IMR-90 (cell line): ENCODE measurements around the gene FAM229A. TPM values are rescaled to one million over a fixed set of nuclear protein-coding genes. Genes with fewer than 3 reads are reported as not detected.

Experiments used
- ATAC-seq: fragments of 200-7000 bp; cut with Tn5 transposase; 2 replicates; pipeline ENCODE4 v1.9.1; 2020; ENCODE audit warnings: low read depth, mild to moderate bottlenecking, moderate library complexity
- BruUV-seq: library from RNA; stranded (reverse); fragments of 400-500 nt; replicated peaks from 2 replicates; lab custom pipeline; 2021; lab: Mats Ljungman, UMichigan
- CTCF ChIA-PET: fragments of 300-600 bp; formaldehyde crosslinking; extraction: SDS; loops from one replicate; lab custom pipeline; 2021; ENCODE audit warnings: antibody characterized with exemption; lab: Yijun Ruan, JAX
- POLR2A ChIA-PET: fragments of 300-600 bp; sonication (Branson Sonifier 250); formaldehyde crosslinking; loops from one replicate; lab custom pipeline; 2022; ENCODE audit warnings: antibody characterized with exemption; ENCODE audit not compliant: unreplicated experiment; lab: Charles Lee
- DNase-seq: peaks from one replicate; pipeline ENCODE4 v3.0.0; 2013
- H2AFZ ChIP-seq: replicated peaks from 2 replicates; pipeline ENCODE3; 2013; ENCODE audit warnings: low read length, mild to moderate bottlenecking; ENCODE audit not compliant: poor library complexity
- H2AK5ac ChIP-seq: 2 replicates; pipeline ENCODE4 v1.6.1; 2013; ENCODE audit warnings: low read depth, low read length, inconsistent platforms
- H2AK9ac ChIP-seq: replicated peaks from 2 replicates; pipeline ENCODE3; 2013; ENCODE audit warnings: mild to moderate bottlenecking, low read depth, low read length, moderate library complexity; ENCODE audit not compliant: poor library complexity
- H2BK120ac ChIP-seq: 2 replicates; pipeline ENCODE4 v1.6.1; 2013; ENCODE audit warnings: low read depth, low read length, inconsistent platforms
- H2BK15ac ChIP-seq: 3 replicates; pipeline ENCODE4 v1.6.1; 2013; ENCODE audit warnings: low read depth, low read length, inconsistent platforms
- H2BK20ac ChIP-seq: 2 replicates; pipeline ENCODE4 v1.6.1; 2013; ENCODE audit warnings: low read depth, mild to moderate bottlenecking, inconsistent platforms, low read length, moderate library complexity
- H2BK5ac ChIP-seq: 2 replicates; pipeline ENCODE4 v1.6.1; 2013; ENCODE audit warnings: mild to moderate bottlenecking, low read depth, low read length, inconsistent platforms; ENCODE audit not compliant: poor library complexity, severe bottlenecking
- H3K14ac ChIP-seq: replicated peaks from 2 replicates; pipeline ENCODE4 v1.6.1; 2013; ENCODE audit warnings: low read depth, low read length, inconsistent platforms
- H3K18ac ChIP-seq: 2 replicates; pipeline ENCODE4 v1.6.1; 2013; ENCODE audit warnings: low read depth, low read length, control low read depth
- H3K23ac ChIP-seq: 2 replicates; pipeline ENCODE4 v1.6.1; 2013; ENCODE audit warnings: low read depth, low read length, inconsistent platforms
- H3K27ac ChIP-seq: 2 replicates; pipeline ENCODE4 v1.5.1; 2013; ENCODE audit warnings: mild to moderate bottlenecking, control low read depth, low read length; ENCODE audit not compliant: insufficient read depth
- H3K27me3 ChIP-seq: 2 replicates; pipeline ENCODE4 v1.6.1; 2013; ENCODE audit warnings: low read length; ENCODE audit not compliant: control insufficient read depth, insufficient read depth
- H3K36me3 ChIP-seq: 2 replicates; pipeline ENCODE4 v1.6.1; 2013; ENCODE audit warnings: low read length, mixed read lengths; ENCODE audit not compliant: control insufficient read depth, insufficient read depth
- H3K4ac ChIP-seq: 2 replicates; pipeline ENCODE4 v1.6.1; 2013; ENCODE audit warnings: low read depth, low read length, inconsistent platforms
- H3K4me1 ChIP-seq: 2 replicates; pipeline ENCODE4 v1.6.1; 2013; ENCODE audit warnings: low read length, mixed read lengths; ENCODE audit not compliant: control insufficient read depth, insufficient read depth
- H3K4me2 ChIP-seq: 2 replicates; pipeline ENCODE4 v1.6.1; 2013; ENCODE audit warnings: low read depth, mild to moderate bottlenecking, control low read depth, low read length, moderate library complexity
- H3K4me3 ChIP-seq: 2 replicates; pipeline ENCODE4 v1.5.1; 2013; ENCODE audit warnings: low read depth, mild to moderate bottlenecking, control low read depth, low read length, moderate library complexity; ENCODE audit not compliant: insufficient read depth
- H3K56ac ChIP-seq: 2 replicates; pipeline ENCODE4 v1.6.1; 2013; ENCODE audit warnings: low read length, inconsistent platforms; ENCODE audit not compliant: insufficient read depth; ENCODE audit errors: extremely low read depth
- H3K79me1 ChIP-seq, 2 experiments: 2 replicates each; pipeline ENCODE4 v1.6.1; 2013; ENCODE audit warnings: low read length in 2 of 2, inconsistent platforms in 1 of 2, low read depth in 1 of 2
- H3K9ac ChIP-seq: 2 replicates; pipeline ENCODE4 v1.6.1; 2013; ENCODE audit warnings: low read depth, low read length, control low read depth
- H3K9me1 ChIP-seq: 2 replicates; pipeline ENCODE4 v1.6.1; 2013; ENCODE audit warnings: low read length, inconsistent platforms; ENCODE audit not compliant: insufficient read depth
- H3K9me3 ChIP-seq: 2 replicates; pipeline ENCODE4 v1.6.1; 2013; ENCODE audit warnings: low read length; ENCODE audit not compliant: control insufficient read depth, insufficient read depth
- H4K20me1 ChIP-seq: 2 replicates; pipeline ENCODE4 v1.6.1; 2013; ENCODE audit warnings: low read length, inconsistent platforms; ENCODE audit not compliant: insufficient read depth
- H4K5ac ChIP-seq: 2 replicates; pipeline ENCODE4 v1.6.1; 2013; ENCODE audit warnings: mild to moderate bottlenecking, low read depth, low read length, control low read depth
- H4K8ac ChIP-seq, 2 experiments: 2 replicates each; pipeline ENCODE4 v1.6.1; 2013; ENCODE audit warnings: low read depth in 2 of 2, low read length in 2 of 2, control low read depth in 1 of 2, inconsistent platforms in 1 of 2
- H4K91ac ChIP-seq: 2 replicates; pipeline ENCODE4 v1.6.1; 2013; ENCODE audit warnings: low read depth, low read length, inconsistent platforms; ENCODE audit not compliant: insufficient read depth
- CEBPB ChIP-seq: IDR thresholded peaks from 2 replicates; pipeline ENCODE4 v1.6.1; 2012; ENCODE audit warnings: low read depth, low read length, improper control_type of control experiment
- CHD1 ChIP-seq: IDR thresholded peaks from 2 replicates; pipeline ENCODE4 v1.6.1; 2012; ENCODE audit warnings: low read depth, low read length, improper control_type of control experiment
- FOS ChIP-seq: fragments of 150-350 bp; IDR thresholded peaks from 2 replicates; pipeline ENCODE4 v1.6.1; 2016; ENCODE audit warnings: low read depth, low read length
- MAFK ChIP-seq: IDR thresholded peaks from 2 replicates; pipeline ENCODE4 v1.6.1; 2012; ENCODE audit warnings: low read depth, low read length, improper control_type of control experiment
- NFE2L2 ChIP-seq: fragments of 150-350 bp; IDR thresholded peaks from 2 replicates; pipeline ENCODE4 v1.6.1; 2016; ENCODE audit warnings: low read depth, mild to moderate bottlenecking, low read length
- POLR2A ChIP-seq: IDR thresholded peaks from 2 replicates; pipeline ENCODE4 v1.6.1; 2012; ENCODE audit warnings: mild to moderate bottlenecking, low read depth, low read length
- RAD21 ChIP-seq: IDR thresholded peaks from 2 replicates; pipeline ENCODE4 v1.6.1; 2012; ENCODE audit warnings: low read length, improper control_type of control experiment
- RCOR1 ChIP-seq: IDR thresholded peaks from 2 replicates; pipeline ENCODE4 v1.6.1; 2012; ENCODE audit warnings: mild to moderate bottlenecking, low read length, improper control_type of control experiment; ENCODE audit not compliant: insufficient replicate concordance
- RFX5 ChIP-seq: IDR thresholded peaks from 2 replicates; pipeline ENCODE4 v1.8.0; 2012; ENCODE audit warnings: low read depth, mild to moderate bottlenecking, low read length, moderate library complexity
- SMC3 ChIP-seq: fragments of 150-350 bp; IDR thresholded peaks from 2 replicates; pipeline ENCODE4 v1.6.1; 2016; ENCODE audit warnings: low read depth, mild to moderate bottlenecking, antibody characterized with exemption, low read length, moderate library complexity
- WGBS, 2 experiments: methylation state at CpG; one replicate each; pipeline versions ENCODE4 v1.1.5 to v1.1.7; 2013; ENCODE audit warnings: missing lambda C conversion rate in 2 of 2; ENCODE audit not compliant: insufficient read length in 1 of 2; ENCODE audit errors: extremely low coverage in 2 of 2; 5-methylcytosine and 5-hydroxymethylcytosine counted together
- dilution Hi-C: fragments of 300-500 bp; cut with HindIII; formaldehyde crosslinking; loops from one replicate; pipeline ENCODE4 v1.14.3; 2018; ENCODE audit warnings: low sequenced_read_pairs; ENCODE audit not compliant: unreplicated experiment
- in situ Hi-C: fragments of 300-500 bp; cut with MboI; formaldehyde crosslinking; loops from 3 replicates; pipeline ENCODE4 v1.14.3; 2019; ENCODE audit warnings: low sequenced_read_pairs, inconsistent platforms, mixed read lengths
- intact Hi-C: fragments of 100-400 bp; cut with micrococcal nuclease; formaldehyde crosslinking; loops from 2 replicates; pipeline ENCODE4 v1.10.0; 2022
- polyA plus RNA-seq, 3 experiments: library from polyadenylated mRNA; depleted of rRNA; stranded (reverse); fragments of >200 nt; gene quantifications; 2 replicates each; pipeline ENCODE4 v1.2.3, GENCODE V29; 2012; ENCODE audit warnings: low replicate concordance in 1 of 3
- total RNA-seq: library from RNA; depleted of rRNA; stranded (reverse); fragments of >200 nt; gene quantifications from 2 replicates; pipeline ENCODE4 v1.2.3, GENCODE V29; 2012
- TF ChIP-seq, protein P1 (sequence below): fragments of 150-350 bp; IDR thresholded peaks from 2 replicates; pipeline ENCODE4 v1.6.1; 2017; ENCODE audit warnings: mild to moderate bottlenecking, antibody characterized with exemption, low read length, low read depth
- TF ChIP-seq, protein P2 (sequence below): fragments of 150-350 bp; IDR thresholded peaks from 2 replicates; pipeline ENCODE4 v1.6.1; 2016; ENCODE audit warnings: low read depth, mild to moderate bottlenecking, low read length, moderate library complexity, borderline replicate concordance

The FAM229A gene
- total and polyA plus RNA-seq, 2 of the 4 experiments (the other 2 are of a cell fraction), result 0.36 to 4.3 TPM

DNA sequence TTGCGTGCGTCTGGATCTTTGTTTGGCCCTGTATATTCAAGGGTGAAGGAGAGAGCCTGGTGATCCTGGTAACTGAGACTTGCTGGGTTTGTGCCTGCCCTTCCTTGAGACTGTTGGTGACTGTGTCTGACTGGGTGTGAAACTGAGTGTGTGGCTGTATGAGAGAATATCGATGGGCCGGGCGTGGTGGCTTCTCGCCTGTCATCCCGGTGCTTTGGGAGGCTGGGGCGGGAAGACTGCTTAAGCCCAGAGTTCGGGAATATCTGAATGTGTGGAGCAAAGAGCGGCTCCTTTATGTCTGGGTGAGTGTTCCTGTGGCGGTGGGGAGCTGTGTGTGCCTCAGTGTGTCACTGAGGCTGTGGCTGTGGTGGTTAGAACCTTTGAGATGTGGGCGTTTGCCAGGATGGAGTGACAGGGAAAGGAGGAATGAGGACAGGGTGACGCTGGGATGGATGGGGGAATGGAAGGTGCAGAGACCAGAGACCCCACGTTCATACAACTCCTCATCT is 23.6 kb downstream of the FAM229A start:
- dilution Hi-C loops, result no loop called here
- intact Hi-C loops, result loop anchor here (5.0 kb wide), 1 partner anchor 54 kb away; the partner anchor contains the start of gene BSDC1
- H2AFZ ChIP-seq, result no peak overlapping the region

More for the DNA sequence above, 23.6 kb downstream of the FAM229A start:
- CTCF ChIA-PET, result no interaction called here
- Histone ChIP-seq H3K18ac (no peak overlapping the region), H3K4me3 (no peak overlapping the region), H3K23ac (no peak overlapping the region), H4K20me1 (peaks cover 17% of the 10 kb centered on the region), H3K9ac (no peak overlapping the region), H4K91ac (no peak overlapping the region), H3K27ac (no peak overlapping the region), H3K4me1 (peaks cover 5% of the 10 kb centered on the region), H2BK120ac (no peak overlapping the region), H2AK9ac (peak overlapping the region; percentile 69), H3K27me3 (no peaks in the 10 kb centered on the region), H2BK20ac (no peak overlapping the region), H2AK5ac (no peak overlapping the region; the same call in 1 of the 2 replicates), H4K5ac (no peak overlapping the region), H2BK15ac (no peak overlapping the region), H3K36me3 (peaks cover 8% of the 10 kb centered on the region), H2BK5ac (no peak overlapping the region), H3K56ac (no peak overlapping the region), H3K4ac (no peak overlapping the region), H4K8ac (no peak overlapping the region), H3K9me1 (no peaks in the 10 kb centered on the region; the same call in 1 of the 2 replicates), H3K14ac (peak overlapping the region; percentile 58), H3K4me2 (no peak overlapping the region), H3K79me1 (peaks cover 7 to 19% of the 10 kb centered on the region in 2 experiments; a peak in 3 of 4 replicates), H3K9me3 (no peaks in the 10 kb centered on the region)
- POLR2A ChIA-PET, result no interaction called here
- ATAC-seq, result no peak
- BruUV-seq, result no TSS peak
- no peak for DNase-seq
- TF ChIP-seq CHD1 (no peak), POLR2A (no peak), CEBPB (no peak), FOS (no peak), RCOR1 (no peak), RAD21 (no peak), RFX5 (no peak), NFE2L2 (no peak), MAFK (no peak), SMC3 (no peak)
- TF ChIP-seq, protein P1, sequence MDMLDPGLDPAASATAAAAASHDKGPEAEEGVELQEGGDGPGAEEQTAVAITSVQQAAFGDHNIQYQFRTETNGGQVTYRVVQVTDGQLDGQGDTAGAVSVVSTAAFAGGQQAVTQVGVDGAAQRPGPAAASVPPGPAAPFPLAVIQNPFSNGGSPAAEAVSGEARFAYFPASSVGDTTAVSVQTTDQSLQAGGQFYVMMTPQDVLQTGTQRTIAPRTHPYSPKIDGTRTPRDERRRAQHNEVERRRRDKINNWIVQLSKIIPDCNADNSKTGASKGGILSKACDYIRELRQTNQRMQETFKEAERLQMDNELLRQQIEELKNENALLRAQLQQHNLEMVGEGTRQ, result no peak
- TF ChIP-seq, protein P2, sequence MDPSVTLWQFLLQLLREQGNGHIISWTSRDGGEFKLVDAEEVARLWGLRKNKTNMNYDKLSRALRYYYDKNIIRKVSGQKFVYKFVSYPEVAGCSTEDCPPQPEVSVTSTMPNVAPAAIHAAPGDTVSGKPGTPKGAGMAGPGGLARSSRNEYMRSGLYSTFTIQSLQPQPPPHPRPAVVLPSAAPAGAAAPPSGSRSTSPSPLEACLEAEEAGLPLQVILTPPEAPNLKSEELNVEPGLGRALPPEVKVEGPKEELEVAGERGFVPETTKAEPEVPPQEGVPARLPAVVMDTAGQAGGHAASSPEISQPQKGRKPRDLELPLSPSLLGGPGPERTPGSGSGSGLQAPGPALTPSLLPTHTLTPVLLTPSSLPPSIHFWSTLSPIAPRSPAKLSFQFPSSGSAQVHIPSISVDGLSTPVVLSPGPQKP, result no peak
- 83% methylated on average over 10 of the region's 14 CpGs; no CpG with 5 or more reads in 1 of the 2 experiments for WGBS, 2 experiments
- in situ Hi-C loops, result no loop called here
